ENCODE results near the gene TANGO2.
"Not testable (repeated sequence)": the region's sequence is repeated elsewhere in the genome, so short reads cannot be mapped to it uniquely, and the experiment has no call there.

TANGO2 gene

GRCh38 chr22:20065896-20066616, 45.1 kb downstream of the TANGO2 start:
- no peak for DNase-seq

- DNase-seq, result no peak
Observed at GRCh38 chr22:20066617-20067383, 45.9 kb downstream of the TANGO2 start.

- not testable (repeated sequence) for DNase-seq
Observed at GRCh38 chr22:20067384-20067682, 46.4 kb downstream of the TANGO2 start.

GRCh38 chr22:20068640-20069039, 47.7 kb downstream of the TANGO2 start:
- no peak for DNase-seq

- no peak for DNase-seq
Observed at GRCh38 chr22:20069331-20070042, 48.6 kb downstream of the TANGO2 start.

GRCh38 chr22:20071524-20071972, 50.6 kb downstream of the TANGO2 start:
- no peak for DNase-seq

- DNase-seq, result no peak
Observed at GRCh38 chr22:20076627-20077172, 55.8 kb downstream of the TANGO2 start.

GRCh38 chr22:20079745-20080444, 59.0 kb downstream of the TANGO2 start, which contains the start of gene DGCR8:
DGCR8 (plus strand) TSS chr22:20080241; CDS start chr22:20085964, 5,723 bp downstream.
- peak; percentile 95 for DNase-seq

- DNase-seq, result no peak
Observed at GRCh38 chr22:20080445-20080775, 59.5 kb downstream of the TANGO2 start.

GRCh38 chr22:20080776-20081654, 60.1 kb downstream of the TANGO2 start:
- peak; percentile 71 for DNase-seq

GRCh38 chr22:20083157-20083890, 62.4 kb downstream of the TANGO2 start:
- no peak for DNase-seq

GRCh38 chr22:20083891-20084546, 63.1 kb downstream of the TANGO2 start:
- DNase-seq, result no peak

- peak; percentile 54 for DNase-seq
Observed at GRCh38 chr22:20084547-20085413, 63.9 kb downstream of the TANGO2 start.

- DNase-seq, result no peak
Observed at GRCh38 chr22:20085651-20086050, 64.7 kb downstream of the TANGO2 start.

- no peak for DNase-seq
Observed at GRCh38 chr22:20086101-20086599, 65.2 kb downstream of the TANGO2 start.

GRCh38 chr22:20086763-20087162, 65.9 kb downstream of the TANGO2 start:
- DNase-seq, result no peak

GRCh38 chr22:20087319-20088262, 66.7 kb downstream of the TANGO2 start:
- DNase-seq, result no peak

- no peak for DNase-seq
Observed at GRCh38 chr22:20088263-20088648, 67.3 kb downstream of the TANGO2 start.
